Keratinocyte (primary cell): Measurements from ENCODE around the gene PBX4.

Experiments
- EZH2 ChIP-seq: IDR thresholded peaks from one replicate; pipeline ENCODE4 v1.6.1; 2012; ENCODE audit warnings: inconsistent platforms, mild to moderate bottlenecking, low read length, moderate library complexity
- TF ChIP-seq, protein P1 (sequence below), 3 experiments: IDR thresholded peaks in 1 of 3; conservative IDR thresholded peaks in 1 of 3; optimal IDR thresholded peaks in 1 of 3; 2 replicates in 2 of 3; 3 replicates in 1 of 3; pipeline versions ENCODE3 to v1.5.1; 2011; ENCODE audit warnings: low read length in 3 of 3, mild to moderate bottlenecking in 3 of 3, moderate library complexity in 2 of 3, control low read depth in 1 of 3, inconsistent platforms in 1 of 3; ENCODE audit not compliant: insufficient read depth in 2 of 3; ENCODE audit errors: extremely low read depth in 1 of 3

DNA sequence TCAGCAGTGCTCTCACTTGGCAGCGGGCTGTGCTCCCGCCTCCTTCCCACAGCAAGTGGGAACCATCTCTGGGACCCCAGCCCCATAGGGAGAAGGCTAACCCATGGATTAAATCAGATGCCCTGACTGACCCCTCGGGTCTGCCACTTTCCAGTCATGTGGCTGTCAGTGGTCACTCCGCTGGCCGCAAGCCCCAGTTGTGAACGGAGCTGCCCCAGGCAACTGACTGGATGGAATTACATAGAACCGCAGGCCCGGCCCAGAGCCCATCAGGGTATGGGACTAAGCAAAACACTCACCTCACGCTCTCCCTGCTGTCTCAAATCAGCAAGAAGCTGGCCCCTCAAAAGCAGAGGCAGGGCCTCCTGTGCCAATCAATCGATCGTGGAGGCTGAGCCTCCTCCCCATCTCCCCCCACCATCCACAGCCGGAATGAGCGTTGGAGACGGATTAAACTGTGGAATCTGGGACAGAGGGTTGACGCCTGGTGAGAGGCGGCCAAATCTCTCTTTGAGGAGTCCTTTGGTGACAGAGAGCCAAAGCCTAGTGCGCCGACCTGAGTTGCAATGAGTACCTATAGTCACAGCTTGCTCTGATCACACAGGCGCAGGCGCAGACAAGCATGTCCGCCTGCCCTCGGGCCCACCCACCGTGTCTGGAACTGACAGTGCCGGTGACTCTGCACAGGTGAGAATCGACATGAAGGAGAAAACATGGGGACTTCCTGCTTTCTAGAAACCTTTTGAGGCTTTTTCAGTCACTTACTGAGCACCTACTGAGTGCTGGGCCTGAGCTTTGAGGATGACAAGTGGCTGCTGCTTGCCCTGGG, 38.7 kb downstream of the PBX4 start:
- TF ChIP-seq, protein P1, sequence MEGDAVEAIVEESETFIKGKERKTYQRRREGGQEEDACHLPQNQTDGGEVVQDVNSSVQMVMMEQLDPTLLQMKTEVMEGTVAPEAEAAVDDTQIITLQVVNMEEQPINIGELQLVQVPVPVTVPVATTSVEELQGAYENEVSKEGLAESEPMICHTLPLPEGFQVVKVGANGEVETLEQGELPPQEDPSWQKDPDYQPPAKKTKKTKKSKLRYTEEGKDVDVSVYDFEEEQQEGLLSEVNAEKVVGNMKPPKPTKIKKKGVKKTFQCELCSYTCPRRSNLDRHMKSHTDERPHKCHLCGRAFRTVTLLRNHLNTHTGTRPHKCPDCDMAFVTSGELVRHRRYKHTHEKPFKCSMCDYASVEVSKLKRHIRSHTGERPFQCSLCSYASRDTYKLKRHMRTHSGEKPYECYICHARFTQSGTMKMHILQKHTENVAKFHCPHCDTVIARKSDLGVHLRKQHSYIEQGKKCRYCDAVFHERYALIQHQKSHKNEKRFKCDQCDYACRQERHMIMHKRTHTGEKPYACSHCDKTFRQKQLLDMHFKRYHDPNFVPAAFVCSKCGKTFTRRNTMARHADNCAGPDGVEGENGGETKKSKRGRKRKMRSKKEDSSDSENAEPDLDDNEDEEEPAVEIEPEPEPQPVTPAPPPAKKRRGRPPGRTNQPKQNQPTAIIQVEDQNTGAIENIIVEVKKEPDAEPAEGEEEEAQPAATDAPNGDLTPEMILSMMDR (optimal IDR thresholded peaks at IDR 0.05 in 1 of 3, IDR thresholded peaks at IDR 0.05 in 1 of 3, conservative IDR thresholded peaks at IDR 0.05 in 1 of 3; ENCODE audit: extremely low read depth in 1 of 3, insufficient read depth in 2 of 3, low read length in 3 of 3) = no peak
- no peak for TF ChIP-seq EZH2
